Prostate gland (tissue), 2 donors: ENCODE data around the gene SFXN1. TPM values are rescaled to one million over a fixed set of nuclear protein-coding genes. Genes with fewer than 3 reads are reported as not detected.

Source experiments
- DNase-seq: peaks from one replicate; pipeline ENCODE4 v3.0.0-alpha.2; 2019; ENCODE audit warnings: low spot score
- H3K27ac ChIP-seq, 2 donors: fragments of 200-600 bp; sonication (generic); 2 replicates each; pipeline ENCODE4 v1.5.1; 2017 to 2019
- H3K27me3 ChIP-seq: fragments of 200-600 bp; sonication (generic); replicated peaks from 2 replicates; pipeline ENCODE4 v1.5.1; 2019; ENCODE audit not compliant: insufficient read depth
- H3K36me3 ChIP-seq, 2 donors: fragments of 200-600 bp; sonication (generic); 1 replicate in 1 of 2; 2 replicates in 1 of 2; pipeline versions ENCODE4 v1.5.1 to v1.8.1; 2017 to 2019
- H3K4me1 ChIP-seq: fragments of 200-600 bp; sonication (generic); replicated peaks from 2 replicates; pipeline ENCODE4 v1.5.1; 2019
- H3K4me3 ChIP-seq, 2 donors: fragments of 200-600 bp; sonication (generic); 2 replicates each; pipeline ENCODE4 v1.5.1; 2017 to 2019
- H3K9me3 ChIP-seq: fragments of 200-600 bp; sonication (generic); 2 replicates; pipeline ENCODE4 v1.5.1; 2017
- CTCF ChIP-seq, 4 experiments: fragments of 200-600 bp in 2 of 4; fragments of 450-650 bp in 2 of 4; sonication (generic) in 2 of 4; IDR thresholded peaks; 1 replicate in 3 of 4; 2 replicates in 1 of 4; pipeline ENCODE4 v1.5.1; 2016 to 2019; ENCODE audit warnings: antibody characterized with exemption in 4 of 4, mild to moderate bottlenecking in 2 of 4, moderate library complexity in 2 of 4
- POLR2A ChIP-seq: fragments of 450-650 bp; IDR thresholded peaks from one replicate; pipeline ENCODE4 v1.6.1; 2016; ENCODE audit warnings: antibody characterized with exemption, mild to moderate bottlenecking
- POLR2AphosphoS5 ChIP-seq: sonication (generic); formaldehyde crosslinking; IDR thresholded peaks from one replicate; pipeline ENCODE4 v1.6.1; 2017; ENCODE audit warnings: antibody characterized with exemption
- WGBS: methylation state at CpG from one replicate; pipeline ENCODE4 v1.1.5; 2018; 5-methylcytosine and 5-hydroxymethylcytosine counted together
- intact Hi-C: fragments of 100-400 bp; cut with DNase I; formaldehyde crosslinking; loops from one replicate; pipeline ENCODE4 v1.14.2; 2022
- total RNA-seq, 2 donors: library from RNA; depleted of rRNA; stranded (reverse); fragments of >200 nt; gene quantifications; one replicate each; pipeline ENCODE4 v1.1.0, GENCODE V29; 2016

SFXN1 gene
- total RNA-seq, 2 donors from 2014 or later, result 35.6 to 44.3 TPM

- no peaks in the 10 kb centered on the region for H3K36me3 ChIP-seq
- no peak for DNase-seq
- H3K9me3 ChIP-seq, result no peaks in the 10 kb centered on the region
- H3K4me1 ChIP-seq, result no peaks in the 10 kb centered on the region
- 19% methylated on average over 7 of the region's 7 CpGs for WGBS
- TF ChIP-seq POLR2AphosphoS5 (no peak), CTCF (IDR thresholded peaks at IDR 0.05) (peak in 2 of 4 experiments; percentile 41 to 55)
- intact Hi-C loops, result no loop called here
- no peak overlapping the region for H3K4me3 ChIP-seq
- no peak overlapping the region for H3K27ac ChIP-seq
- no peaks in the 10 kb centered on the region for H3K27me3 ChIP-seq
Measured at GRCh38 chr5:175460126-175460525, 18.2 kb upstream of the SFXN1 start.

GRCh38 chr5:175460552-175460951 is 17.8 kb upstream of the SFXN1 start:
- intact Hi-C loops, result no loop called here

GRCh38 chr5:175461370-175461769 is 17.0 kb upstream of the SFXN1 start:
- no peaks in the 10 kb centered on the region for H3K27me3 ChIP-seq
- no peak overlapping the region for H3K4me3 ChIP-seq
- 90% methylated on average over 13 of the region's 13 CpGs for WGBS
- no peaks in the 10 kb centered on the region for H3K9me3 ChIP-seq
- H3K4me1 ChIP-seq, result no peaks in the 10 kb centered on the region
- DNase-seq, result no peak
- H3K36me3 ChIP-seq, result no peaks in the 10 kb centered on the region
- TF ChIP-seq POLR2A (no peak), POLR2AphosphoS5 (no peak), CTCF (IDR thresholded peaks at IDR 0.05) (no peak)
- H3K27ac ChIP-seq, result no peak overlapping the region
- intact Hi-C loops, result no loop called here

More at GRCh38 chr5:175460552-175460951, 17.8 kb upstream of the SFXN1 start:
- Histone ChIP-seq H3K27me3 (no peaks in the 10 kb centered on the region), H3K4me1 (no peaks in the 10 kb centered on the region), H3K9me3 (no peaks in the 10 kb centered on the region), H3K36me3 (no peaks in the 10 kb centered on the region), H3K27ac (no peak overlapping the region), H3K4me3 (no peak overlapping the region)
- no peak for TF ChIP-seq POLR2AphosphoS5
- TF ChIP-seq CTCF (IDR thresholded peaks at IDR 0.05), result no peak
- TF ChIP-seq POLR2A, result no peak
- WGBS, result 82% methylated on average over 2 of the region's 2 CpGs
- no peak for DNase-seq

- TF ChIP-seq POLR2AphosphoS5, result no peak
- no peak for TF ChIP-seq POLR2A
- TF ChIP-seq CTCF (IDR thresholded peaks at IDR 0.05), result no peak
- H3K27me3 ChIP-seq, result no peaks in the 10 kb centered on the region
- H3K4me3 ChIP-seq, result no peak overlapping the region
- H3K9me3 ChIP-seq, result no peaks in the 10 kb centered on the region
- WGBS, result 82% methylated on average over 3 of the region's 3 CpGs
- no peak overlapping the region for H3K27ac ChIP-seq
- H3K4me1 ChIP-seq, result no peaks in the 10 kb centered on the region
- H3K36me3 ChIP-seq, result no peaks in the 10 kb centered on the region
- DNase-seq, result no peak
- intact Hi-C loops, result no loop called here
Measured at GRCh38 chr5:175463641-175464040, 14.7 kb upstream of the SFXN1 start.

GRCh38 chr5:175464074-175464941 is 14.1 kb upstream of the SFXN1 start:
- TF ChIP-seq POLR2A (no peak), CTCF (IDR thresholded peaks at IDR 0.05) (peak in 3 of 4 experiments; percentile 29 to 54 (median 46)), POLR2AphosphoS5 (no peak)
- no peaks in the 10 kb centered on the region for H3K36me3 ChIP-seq
- no peaks in the 10 kb centered on the region for H3K27me3 ChIP-seq
- H3K27ac ChIP-seq, result no peak overlapping the region
- H3K4me3 ChIP-seq, result no peak overlapping the region
- intact Hi-C loops, result no loop called here
- no peaks in the 10 kb centered on the region for H3K9me3 ChIP-seq
- no peaks in the 10 kb centered on the region for H3K4me1 ChIP-seq
- no peak for DNase-seq
- WGBS, result 47% methylated on average over 11 of the region's 11 CpGs
